HG03108 (cell line): ENCODE measurements around the gene PHF13.
A peak's percentile ranks its signal among the peaks of the same experiment; 100 is the strongest.
"Not testable (repeated sequence)": the region's sequence is repeated elsewhere in the genome, so short reads cannot be mapped to it uniquely, and the experiment has no call there.

Source experiments
- ATAC-seq: cut with Tn5 transposase; IDR thresholded peaks from one replicate; pipeline ENCODE4 v1.9.1; 2021; ENCODE audit warnings: moderate library complexity; ENCODE audit not compliant: unreplicated experiment

The PHF13 gene

DNA sequence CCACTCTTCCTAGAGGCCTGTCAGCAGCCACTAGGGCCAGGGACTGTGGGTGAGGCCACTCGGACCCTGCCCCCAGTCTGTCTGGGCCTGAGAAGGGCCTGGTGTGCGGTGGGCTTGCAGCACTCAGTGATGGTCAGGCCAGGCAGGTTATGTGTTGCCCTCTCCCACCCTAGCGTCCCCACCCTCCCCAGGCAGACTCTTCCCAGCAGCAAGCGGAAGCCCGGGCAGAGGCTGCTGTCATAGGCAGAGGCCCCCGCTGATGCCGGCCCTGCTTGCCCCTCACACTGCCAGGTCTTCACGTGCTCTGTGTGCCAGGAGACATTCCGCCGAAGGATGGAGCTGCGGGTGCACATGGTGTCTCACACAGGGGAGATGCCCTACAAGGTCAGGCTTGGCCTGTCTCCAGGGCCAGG, 27.1 kb upstream of the PHF13 start:
- ATAC-seq = no peak

DNA sequence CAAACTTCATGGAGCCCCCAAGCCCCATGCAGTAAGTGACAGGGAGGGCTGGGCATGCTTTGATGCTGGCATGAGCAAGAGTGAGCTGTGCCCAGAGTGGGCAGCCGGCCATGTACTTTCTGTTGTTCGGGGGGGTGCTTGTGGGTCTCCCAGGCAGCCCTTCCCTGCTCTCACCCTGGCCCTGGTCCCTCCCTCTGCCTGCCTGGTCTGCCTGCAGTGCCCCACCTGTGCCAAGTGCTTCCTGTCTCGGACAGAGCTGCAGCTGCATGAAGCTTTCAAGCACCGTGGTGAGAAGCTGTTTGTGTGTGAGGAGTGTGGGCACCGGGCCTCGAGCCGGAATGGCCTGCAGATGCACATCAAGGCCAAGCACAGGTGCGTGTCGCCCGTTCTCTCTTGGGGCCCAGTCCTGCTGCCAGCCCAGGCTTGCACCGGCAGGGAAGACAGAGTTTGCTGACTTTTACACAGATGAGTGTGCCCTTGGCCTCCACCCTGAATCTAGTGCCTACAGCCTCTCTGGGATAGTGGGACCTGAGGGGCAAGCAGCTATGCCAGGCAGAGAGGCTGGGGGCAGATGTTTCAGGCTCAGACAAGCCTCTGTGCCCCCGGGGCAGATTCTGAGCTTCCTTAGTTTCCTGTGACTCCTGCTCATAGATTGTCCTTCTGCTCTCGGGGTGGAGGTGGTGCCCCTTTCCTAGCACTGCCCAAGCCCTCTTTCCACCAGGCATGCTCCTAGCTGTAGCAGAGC, 26.1 kb upstream of the PHF13 start:
- ATAC-seq = no peak

DNA sequence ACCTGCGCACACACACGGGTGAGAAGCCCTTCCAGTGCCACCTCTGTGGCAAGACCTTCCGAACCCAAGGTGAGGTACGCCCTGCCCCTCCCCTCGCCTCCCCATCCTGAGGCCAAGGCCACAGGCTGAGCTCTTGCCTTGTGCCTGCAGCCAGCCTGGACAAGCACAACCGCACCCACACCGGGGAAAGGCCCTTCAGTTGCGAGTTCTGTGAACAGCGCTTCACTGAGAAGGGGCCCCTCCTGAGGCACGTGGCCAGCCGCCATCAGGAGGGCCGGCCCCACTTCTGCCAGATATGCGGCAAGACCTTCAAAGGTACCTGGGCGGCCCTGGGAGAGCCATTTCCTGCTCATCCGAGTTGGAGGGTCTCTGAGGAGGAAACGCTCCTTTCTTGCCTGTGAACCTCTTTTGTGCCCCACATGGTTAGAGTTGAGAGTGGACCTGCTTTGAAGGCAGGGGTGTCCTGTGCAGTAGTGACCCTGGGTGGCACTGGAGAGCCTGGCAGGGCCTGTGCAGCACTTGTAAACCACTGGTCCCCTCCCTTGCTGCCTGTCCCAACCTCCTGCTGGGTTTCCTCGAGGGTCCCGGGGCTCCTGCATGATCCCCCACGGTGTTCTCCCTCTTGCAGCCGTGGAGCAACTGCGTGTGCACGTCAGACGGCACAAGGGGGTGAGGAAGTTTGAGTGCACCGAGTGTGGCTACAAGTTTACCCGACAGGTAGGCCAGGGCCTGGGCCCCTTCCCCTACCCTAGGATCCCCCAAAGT, 25.2 kb upstream of the PHF13 start:
- ATAC-seq = no peak

DNA sequence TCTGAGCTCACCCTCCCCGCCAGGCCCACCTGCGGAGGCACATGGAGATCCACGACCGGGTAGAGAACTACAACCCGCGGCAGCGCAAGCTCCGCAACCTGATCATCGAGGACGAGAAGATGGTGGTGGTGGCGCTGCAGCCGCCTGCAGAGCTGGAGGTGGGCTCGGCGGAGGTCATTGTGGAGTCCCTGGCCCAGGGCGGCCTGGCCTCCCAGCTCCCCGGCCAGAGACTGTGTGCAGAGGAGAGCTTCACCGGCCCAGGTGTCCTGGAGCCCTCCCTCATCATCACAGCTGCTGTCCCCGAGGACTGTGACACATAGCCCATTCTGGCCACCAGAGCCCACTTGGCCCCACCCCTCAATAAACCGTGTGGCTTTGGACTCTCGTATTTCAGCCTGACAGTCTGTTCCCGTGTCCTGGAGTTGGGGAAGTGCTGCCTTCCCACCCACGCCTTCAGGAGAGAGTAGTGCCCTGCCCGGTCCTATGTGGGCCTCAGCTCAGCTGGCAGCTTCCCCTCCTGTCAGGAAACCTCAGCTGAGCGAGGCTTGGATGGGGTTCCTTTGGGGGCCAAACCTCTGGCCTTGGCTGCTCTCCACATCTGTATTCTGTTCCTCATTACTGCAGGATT, 24.5 kb upstream of the PHF13 start:
- no peak for ATAC-seq

DNA sequence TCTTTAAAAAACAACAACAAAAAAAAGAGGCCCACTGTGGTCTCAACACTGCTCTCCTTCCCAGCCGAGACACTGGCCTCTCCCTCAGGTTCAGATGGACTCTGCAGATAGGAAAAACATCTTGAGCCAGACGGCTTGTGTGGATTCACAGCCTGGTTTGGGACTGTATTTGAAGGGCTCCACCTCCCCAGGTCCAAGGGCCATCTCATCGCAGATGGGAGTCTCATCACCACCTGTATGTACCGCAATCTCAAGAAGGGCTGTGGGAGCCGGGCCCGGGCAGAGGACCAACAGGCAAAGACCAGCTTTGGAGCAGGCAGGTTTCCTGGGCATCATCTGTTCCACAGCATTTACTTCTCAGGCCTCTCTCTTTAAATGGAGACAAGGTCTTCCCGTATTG, 23.5 kb upstream of the PHF13 start:
- no peak for ATAC-seq

DNA sequence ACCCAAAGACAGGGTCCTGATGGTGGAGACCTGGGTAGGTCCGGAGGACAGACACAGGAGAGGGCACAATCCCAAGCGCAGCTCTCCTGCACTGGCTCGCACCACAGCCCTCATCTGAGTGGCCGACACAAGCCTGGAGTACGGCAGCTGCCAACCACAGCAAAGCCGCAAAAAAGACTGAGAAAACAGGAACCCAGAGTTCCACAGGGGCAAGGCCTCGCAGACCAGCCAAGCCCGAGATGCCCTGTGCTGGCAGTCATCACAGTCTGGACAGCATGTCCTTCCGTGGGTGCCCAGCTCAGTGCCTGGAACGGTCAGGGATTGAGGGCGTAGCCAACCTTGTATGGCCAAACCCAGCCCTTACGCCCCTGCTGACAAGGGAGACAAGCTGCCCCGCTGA, 22.3 kb upstream of the PHF13 start:
- no peak for ATAC-seq

DNA sequence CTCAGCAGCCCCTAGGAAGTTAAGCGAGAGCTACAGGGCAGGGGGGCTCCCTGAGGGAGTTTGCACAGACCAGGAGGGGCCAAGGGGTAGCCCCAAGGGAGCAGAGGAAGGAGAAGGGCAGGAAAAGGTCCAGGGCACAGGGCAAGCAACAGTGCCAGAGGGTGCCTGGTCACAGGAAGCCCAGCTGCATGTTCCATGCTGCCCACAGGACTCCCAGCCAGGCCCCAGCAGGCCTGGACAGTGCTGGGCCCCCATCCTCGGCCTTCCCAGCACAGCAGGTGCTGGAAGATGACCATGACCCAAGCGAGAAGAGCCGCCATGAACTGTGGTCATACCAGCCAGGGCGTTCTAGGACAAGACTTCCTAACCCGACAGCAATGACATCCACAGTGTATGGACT, 21.9 kb upstream of the PHF13 start:
- ATAC-seq = no peak

DNA sequence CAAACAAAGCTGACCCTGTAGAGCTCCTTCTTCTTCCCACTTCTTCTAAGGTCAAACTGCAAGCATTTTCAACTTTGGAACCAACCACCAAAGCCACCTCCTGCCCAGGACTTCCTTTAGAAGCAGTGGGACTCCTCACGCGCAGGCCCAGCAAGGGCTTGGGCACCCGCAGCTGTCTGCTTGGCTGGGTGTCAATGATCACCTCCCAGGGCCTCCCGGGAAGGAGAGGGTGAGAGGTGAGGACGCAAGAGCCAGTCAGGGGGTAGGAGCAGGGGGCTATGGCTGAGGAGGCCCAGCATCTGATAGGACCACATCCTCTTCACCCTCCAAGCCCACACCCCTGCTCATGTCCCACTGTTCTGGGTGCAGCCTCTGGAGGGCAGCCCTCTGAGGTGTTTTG, 21.1 kb upstream of the PHF13 start:
- ATAC-seq = no peak

DNA sequence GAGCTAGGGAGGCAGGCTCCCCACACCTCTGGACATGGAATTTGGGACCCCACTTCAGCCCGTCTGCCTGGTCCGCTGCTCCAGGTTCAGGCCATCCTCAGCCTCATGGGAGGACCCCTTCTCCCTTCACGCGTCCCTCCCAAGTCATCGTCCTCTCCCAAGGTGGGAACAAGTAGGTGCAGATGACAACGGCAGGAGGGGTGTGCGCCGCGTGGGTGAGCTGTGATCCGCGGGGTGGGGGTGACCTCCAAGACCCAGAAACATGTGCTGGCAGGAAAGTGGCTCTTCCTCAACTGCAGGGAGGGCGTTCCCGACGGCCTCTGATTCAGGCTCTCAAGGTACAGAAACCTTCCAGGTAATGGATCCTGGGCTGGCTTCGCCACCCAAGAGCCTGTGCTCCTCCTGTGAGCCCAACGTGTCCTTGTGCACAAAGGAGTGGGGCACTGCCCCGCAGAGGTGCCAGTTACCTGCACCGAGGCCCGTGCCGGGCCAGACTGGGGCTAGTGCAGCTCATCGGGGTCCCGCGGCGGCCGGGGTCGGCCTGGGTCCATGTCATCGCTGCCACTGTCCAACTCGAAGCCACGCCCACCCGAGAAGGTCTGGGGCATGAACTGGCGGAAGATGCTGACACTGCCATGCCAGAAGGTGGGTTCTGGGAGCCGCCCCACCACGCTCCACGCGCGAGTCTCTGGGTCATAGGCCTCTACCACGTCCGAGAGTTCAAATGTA, 20.5 kb upstream of the PHF13 start:
- ATAC-seq = no peak

DNA sequence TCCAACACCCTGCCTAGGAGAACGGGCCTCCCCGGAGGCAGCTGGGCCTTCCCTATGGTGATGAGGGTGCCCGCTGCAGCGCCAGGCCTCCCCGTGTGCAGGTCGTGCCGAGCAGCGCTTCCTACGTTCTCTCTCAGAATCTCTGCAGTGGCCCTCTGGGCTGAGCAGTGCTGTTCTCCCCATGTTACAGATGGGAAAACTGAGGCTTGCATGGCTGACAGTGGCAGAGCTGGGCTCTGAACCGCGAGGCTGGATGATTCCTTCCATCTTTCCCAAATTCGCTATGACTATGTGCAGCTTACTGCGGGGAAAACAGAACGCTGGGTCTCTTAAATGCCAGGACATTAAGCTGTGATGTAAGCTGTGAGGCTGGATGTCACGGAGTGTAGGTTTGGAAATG, 19.7 kb upstream of the PHF13 start:
- ATAC-seq = no peak

DNA sequence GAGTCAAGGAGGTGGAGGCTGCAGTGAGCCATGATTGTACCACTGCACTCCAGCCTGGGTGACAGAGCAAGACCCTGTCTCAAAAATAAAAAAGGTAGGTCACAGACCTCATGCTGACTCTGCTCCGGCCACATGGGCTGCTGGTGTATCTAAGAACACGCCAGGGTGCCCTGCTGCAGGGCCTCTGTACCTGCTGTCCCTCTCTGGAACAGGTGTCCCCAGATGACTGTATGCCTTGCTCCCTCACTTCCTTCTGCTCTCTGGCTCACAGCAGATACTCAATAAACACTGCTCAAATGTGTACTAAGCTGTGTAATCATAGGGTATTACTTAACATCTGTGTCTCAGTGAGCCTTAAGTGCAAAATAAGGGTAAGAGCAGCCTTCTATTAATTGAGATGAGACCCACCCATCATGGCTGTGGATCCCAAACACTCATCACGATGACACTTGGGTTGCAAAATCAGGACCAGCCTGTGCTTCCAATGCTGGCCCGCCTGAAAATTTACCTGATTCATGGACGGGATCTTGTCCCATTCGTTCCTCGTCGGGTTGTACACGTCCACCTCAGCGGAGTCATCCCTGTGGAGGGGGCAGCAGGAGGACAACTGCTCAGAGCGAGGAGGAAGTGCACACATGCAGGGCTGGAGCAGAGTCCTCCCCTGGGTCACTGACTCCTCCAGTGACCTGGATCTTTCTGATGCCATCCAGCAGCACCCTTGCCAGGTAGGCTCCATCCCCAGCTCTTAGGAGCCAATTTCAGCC, 18.4 kb upstream of the PHF13 start:
- ATAC-seq = no peak

DNA sequence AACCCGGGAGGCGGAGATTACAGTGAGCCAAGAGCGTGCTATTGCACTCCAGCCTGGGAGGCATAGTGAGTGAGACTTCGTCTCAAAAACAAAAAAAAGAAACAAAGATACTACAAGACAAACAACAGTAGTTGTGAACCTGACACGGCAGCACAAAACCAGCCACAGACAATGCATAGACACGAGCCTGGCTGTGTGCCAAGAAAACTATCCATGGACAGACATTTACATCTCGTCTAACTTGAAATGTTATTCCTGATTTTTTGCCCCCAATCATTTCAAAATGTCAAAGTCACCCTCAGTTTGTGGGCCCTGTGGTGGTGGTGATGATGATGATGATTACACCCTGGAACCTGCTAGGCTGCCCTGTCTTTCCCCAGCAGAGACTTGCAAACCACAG, 17.2 kb upstream of the PHF13 start:
- no peak for ATAC-seq

DNA sequence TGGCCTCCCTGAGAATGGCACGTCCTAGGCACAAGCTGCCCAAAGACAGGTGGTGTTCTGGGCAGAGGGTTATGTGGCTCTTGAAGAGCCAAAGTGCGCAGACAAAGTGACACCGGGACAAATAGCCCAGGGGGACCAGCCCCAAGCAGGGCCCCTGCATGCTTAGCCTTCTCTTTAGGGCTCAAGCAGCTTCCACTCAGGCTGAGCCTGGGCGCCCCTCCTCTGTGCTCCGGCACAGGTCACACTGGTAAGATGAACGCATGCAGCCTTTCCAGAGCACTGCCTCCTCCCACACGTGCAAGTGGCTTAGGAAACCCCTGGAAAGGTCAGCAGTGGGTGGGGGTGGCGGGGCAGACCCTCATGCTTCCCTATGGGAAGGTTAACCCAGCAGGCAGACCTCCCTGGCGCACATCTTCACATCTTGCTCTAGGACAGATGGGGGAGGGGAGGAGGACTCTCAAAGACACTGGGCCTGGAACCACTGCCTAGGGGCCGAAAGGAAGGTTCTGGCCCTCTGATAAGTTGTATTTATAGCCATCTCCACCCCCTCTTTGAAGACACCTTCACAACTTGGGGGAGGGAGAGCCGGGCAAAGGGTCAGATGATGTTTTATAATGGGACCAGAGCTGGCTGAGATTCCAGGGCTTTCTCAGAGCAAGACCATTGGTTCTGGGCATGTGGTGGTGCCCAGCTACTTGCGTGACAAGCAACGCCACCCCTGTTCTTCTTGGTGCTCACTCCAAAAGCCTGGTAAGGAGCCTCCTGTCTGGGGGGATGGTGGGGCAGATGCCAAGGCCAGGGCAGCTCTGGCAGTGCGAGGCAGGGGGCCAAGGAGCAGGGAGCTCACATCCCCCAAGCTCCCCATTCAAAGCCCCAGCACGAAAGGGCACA, 16.4 kb upstream of the PHF13 start:
- ATAC-seq = no peak

DNA sequence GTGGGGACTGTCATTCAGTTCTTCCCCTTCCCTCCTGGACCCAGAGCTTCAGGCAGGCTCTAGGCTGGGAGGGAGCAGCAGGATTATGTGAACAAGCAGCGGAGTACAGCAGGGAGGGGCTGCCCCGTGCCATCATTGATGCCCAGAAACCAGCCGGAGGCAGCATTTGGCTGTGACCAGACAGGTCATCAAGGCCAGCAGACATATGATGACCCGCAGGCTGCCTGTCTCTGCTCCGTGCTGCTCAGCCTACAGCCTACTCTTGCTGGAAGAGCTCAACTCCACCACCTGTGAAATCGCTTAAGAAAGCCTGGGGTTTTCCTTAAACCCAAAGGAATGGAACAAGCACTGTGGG, 15.8 kb upstream of the PHF13 start:
- no peak for ATAC-seq

DNA sequence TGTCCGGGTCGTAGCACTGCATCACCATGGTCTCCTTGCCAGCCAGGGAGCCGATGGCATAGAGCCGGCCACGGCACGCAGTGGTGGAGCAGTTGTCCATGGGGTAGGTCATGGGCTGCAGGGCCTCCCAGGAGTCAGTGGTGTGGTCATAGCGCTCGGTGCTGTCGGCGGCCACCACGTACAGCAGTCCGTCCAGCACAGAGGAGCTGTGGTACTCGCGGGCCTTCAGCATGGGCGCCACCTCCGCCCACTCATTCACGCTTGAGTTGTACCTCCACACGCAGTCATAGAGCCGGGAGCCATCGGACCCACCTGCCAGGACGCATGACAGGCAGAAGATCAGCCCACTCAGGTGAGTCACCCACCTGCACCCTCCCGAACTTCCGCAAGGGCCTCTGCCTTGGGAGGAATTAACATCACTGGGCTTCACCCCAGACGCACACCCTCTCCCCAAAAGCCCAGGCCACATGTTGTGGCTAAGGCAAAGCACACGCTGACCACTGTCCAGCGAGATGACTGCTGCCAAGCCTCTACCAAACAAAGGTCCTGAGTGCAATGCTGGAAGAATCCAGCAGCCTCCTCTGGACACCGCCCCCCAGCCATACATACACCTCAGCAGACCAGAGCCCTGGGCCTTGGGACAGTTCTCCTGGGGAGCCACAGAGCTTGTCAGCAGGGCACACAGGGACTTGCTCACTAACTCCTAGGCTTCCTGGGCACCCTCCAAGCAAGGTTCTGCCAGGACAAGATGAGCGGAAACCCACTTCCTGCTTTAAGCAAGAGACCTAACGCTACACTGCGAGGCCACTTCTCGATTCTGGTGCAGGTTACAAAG, 14.2 kb upstream of the PHF13 start:
- ATAC-seq = no peak

DNA sequence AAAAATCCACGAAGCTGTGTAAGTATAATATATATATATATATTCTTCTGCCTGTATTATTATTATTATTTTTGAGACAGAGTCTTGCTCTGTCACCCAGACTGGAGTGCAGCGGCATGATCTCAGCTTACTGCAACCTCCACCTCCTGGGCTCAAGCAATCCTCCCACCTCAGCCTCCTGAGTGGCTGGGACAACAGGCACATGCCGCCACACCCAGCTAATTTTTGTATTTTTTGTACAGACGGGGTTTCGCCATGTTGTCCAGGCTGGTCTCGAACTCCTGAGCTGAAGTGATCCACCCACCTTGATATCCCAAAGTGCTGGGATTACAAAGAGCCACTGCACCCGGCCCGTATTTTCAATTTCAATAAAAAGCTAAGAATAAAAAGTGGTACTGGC, 13.5 kb upstream of the PHF13 start:
- not testable (repeated sequence) for ATAC-seq

DNA sequence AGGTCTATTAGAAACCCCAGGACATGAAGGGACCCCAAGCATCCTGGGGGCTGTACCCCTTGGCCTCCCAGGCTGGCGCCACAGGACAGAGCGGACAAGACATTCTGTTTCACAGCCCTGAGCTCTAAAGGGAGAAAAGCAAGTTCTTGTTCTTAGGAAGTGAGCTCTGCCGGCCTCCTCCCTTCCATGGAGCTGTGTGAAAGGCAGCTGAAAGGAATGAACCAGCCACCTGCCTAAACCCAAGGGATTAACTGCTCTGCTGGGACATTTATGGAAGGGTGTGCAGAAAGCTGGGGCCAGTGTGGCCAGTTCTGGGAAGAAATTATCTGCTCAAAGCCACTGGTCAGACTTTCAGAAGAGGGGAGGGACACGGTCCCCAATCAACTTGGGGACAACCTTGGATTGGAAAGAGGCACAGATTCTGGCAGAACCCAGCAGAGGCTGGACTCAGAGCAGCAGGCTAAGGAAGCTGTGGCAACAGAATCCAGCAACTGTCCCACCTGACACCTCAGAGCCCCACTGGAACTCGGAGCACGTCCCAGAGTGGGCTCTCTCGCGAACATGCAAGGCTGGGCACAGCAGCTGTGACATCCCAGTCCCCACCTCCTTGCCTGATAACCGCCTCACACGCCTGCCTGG, 13.0 kb upstream of the PHF13 start:
- peak; percentile 4 for ATAC-seq
